ENCODE results near the gene GZMM. TPM values are rescaled to one million over a fixed set of nuclear protein-coding genes. Genes with fewer than 3 reads are reported as not detected.

The GZMM gene
- 0.08 and 0.12 TPM in 2 replicates for polyA plus RNA-seq (2013)

GRCh38 chr19:543910-544608, at the start of gene GZMM:
Gene GZMM, plus strand, starts transcription at chr19:544053. Its CDS starts 19 bp downstream, at chr19:544072.
- Histone ChIP-seq H3K23ac (ENCODE audit: low read length) (no peak within 1 kb of the TSS), H3K27me3 (ENCODE audit: insufficient read depth, low read length) (no peaks in the 10 kb centered on the region), H2AFZ (ENCODE audit: insufficient read depth, low read length, poor library complexity) (no peak within 1 kb of the TSS), H3K79me1 (ENCODE audit: low read length) (no peaks in the 10 kb centered on the region), H3K36me3 (ENCODE audit: control insufficient read depth in 1 of 2, insufficient read depth in 2 of 2, low read length in 2 of 2) (peaks cover 26 to 30% of the 10 kb centered on the region in 2 experiments), H2BK120ac (ENCODE audit: insufficient read depth, low read length, poor library complexity) (no peak within 1 kb of the TSS), H3K9ac (ENCODE audit: low read length) (no peak within 1 kb of the TSS), H4K91ac (ENCODE audit: low read depth, low read length) (no peak within 1 kb of the TSS), H3K9me3 (ENCODE audit: insufficient read depth, low read depth, low read length) (no peaks in the 10 kb centered on the region), H2BK5ac (ENCODE audit: low read depth, low read length, poor library complexity) (no peak within 1 kb of the TSS), H3K14ac (ENCODE audit: low read length) (no peak within 1 kb of the TSS), H3K4me3 (ENCODE audit: low read depth, low read length) (no peak within 1 kb of the TSS), H4K8ac (ENCODE audit: low read depth, low read length) (no peak within 1 kb of the TSS), H3K4me2 (ENCODE audit: low read length) (no peak within 1 kb of the TSS), H3K79me2 (ENCODE audit: control insufficient read depth, insufficient read depth, low read length, poor library complexity) (no peaks in the 10 kb centered on the region), H2AK5ac (ENCODE audit: low read length) (no peak within 1 kb of the TSS), H3K18ac (ENCODE audit: low read length) (no peak within 1 kb of the TSS), H4K12ac (ENCODE audit: low read depth, low read length) (no peak within 1 kb of the TSS), H3K4me1 (ENCODE audit: control insufficient read depth in 1 of 2, insufficient read depth in 2 of 2, low read length in 2 of 2) (no peaks in the 10 kb centered on the region), H2BK12ac (ENCODE audit: low read length) (no peak within 1 kb of the TSS), H3K4ac (ENCODE audit: low read depth, low read length) (no peak within 1 kb of the TSS), H3K27ac (ENCODE audit: low read depth, low read length) (no peak within 1 kb of the TSS)
- no CpG with 5 or more reads among the region's 31 CpGs for WGBS (ENCODE audit: extremely low coverage, insufficient coverage, insufficient read length)
- DNase-seq, result no peak

DNA sequence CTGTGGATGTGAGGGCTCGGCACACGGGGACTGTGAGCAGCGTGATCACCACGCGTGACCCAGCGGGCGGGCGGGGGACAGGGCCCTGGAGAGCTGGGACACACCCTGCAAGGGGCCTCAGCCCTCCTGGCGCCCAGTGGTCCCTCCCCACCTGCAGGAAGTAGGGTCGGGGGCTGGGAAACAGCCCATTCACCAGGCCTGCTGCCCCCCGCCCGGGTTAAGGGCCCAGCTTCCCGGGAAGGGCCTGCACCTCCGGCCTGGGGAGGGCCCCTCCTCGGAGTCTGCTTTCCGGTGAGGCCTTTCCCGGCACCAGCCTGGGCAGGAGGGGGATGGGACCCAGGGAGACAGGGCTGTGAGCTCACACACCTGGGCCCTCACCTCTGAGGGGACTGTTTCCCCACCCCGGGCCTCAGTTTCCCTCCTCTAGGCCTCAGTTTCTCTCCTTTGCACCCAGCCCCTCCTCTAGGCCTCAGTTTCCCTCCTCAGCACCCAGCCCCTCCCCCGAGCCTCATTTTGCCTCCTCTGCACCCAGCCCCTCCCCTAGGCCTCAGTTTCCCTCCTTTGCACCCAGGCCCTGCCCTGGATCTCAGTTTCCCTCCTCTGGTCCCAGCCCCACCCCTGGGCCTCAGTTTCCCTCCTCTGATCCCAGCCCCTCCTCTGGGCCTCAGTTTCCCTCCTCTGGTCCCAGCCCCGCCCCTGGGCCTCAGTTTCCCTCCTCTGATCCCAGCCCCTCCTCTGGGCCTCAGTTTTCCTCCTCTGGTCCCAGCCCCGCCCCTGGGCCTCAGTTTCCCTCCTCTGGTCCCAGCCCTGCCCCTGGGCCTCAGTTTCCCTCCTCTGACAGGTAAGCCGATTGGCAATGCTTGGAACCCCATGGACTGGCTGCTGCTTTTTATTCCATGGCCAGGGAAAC, 49.4 kb upstream of the GZMM start:
- no peak overlapping the region for H2BK120ac ChIP-seq (ENCODE audit: insufficient read depth, low read length, poor library complexity)
- H3K27me3 ChIP-seq (ENCODE audit: insufficient read depth, low read length), result peaks cover 28% of the 10 kb centered on the region
- no peak overlapping the region for H3K23ac ChIP-seq (ENCODE audit: low read length)
- no peak overlapping the region for H2AK5ac ChIP-seq (ENCODE audit: low read length)
- no peak overlapping the region for H2BK5ac ChIP-seq (ENCODE audit: low read depth, low read length, poor library complexity)
- H3K4me1 ChIP-seq (ENCODE audit: control insufficient read depth in 1 of 2, insufficient read depth in 2 of 2, low read length in 2 of 2), result peaks cover 0 to 6% of the 10 kb centered on the region in 2 experiments
- H4K8ac ChIP-seq (ENCODE audit: low read depth, low read length), result no peak overlapping the region
- H3K27ac ChIP-seq (ENCODE audit: low read depth, low read length), result no peak overlapping the region
- no peak overlapping the region for H2AFZ ChIP-seq (ENCODE audit: insufficient read depth, low read length, poor library complexity)
- no peaks in the 10 kb centered on the region for H3K79me2 ChIP-seq (ENCODE audit: control insufficient read depth, insufficient read depth, low read length, poor library complexity)
- peaks cover 1% of the 10 kb centered on the region for H3K79me1 ChIP-seq (ENCODE audit: low read length)
- no peak for DNase-seq
- peaks cover 21% of the 10 kb centered on the region for H3K9me3 ChIP-seq (ENCODE audit: insufficient read depth, low read depth, low read length)
- H3K4me2 ChIP-seq (ENCODE audit: low read length), result no peak overlapping the region
- WGBS (ENCODE audit: extremely low coverage, insufficient coverage, insufficient read length), result no CpG with 5 or more reads among the region's 22 CpGs
- no peak overlapping the region for H4K12ac ChIP-seq (ENCODE audit: low read depth, low read length)
- no peak overlapping the region for H2BK12ac ChIP-seq (ENCODE audit: low read length)
- no peak overlapping the region for H3K9ac ChIP-seq (ENCODE audit: low read length)
- H3K14ac ChIP-seq (ENCODE audit: low read length), result no peak overlapping the region
- H4K91ac ChIP-seq (ENCODE audit: low read depth, low read length), result no peak overlapping the region
- no peak overlapping the region for H3K18ac ChIP-seq (ENCODE audit: low read length)
- H3K36me3 ChIP-seq (ENCODE audit: control insufficient read depth in 1 of 2, insufficient read depth in 2 of 2, low read length in 2 of 2), result no peaks in the 10 kb centered on the region
- H3K4me3 ChIP-seq (ENCODE audit: low read depth, low read length), result no peak overlapping the region
- no peak overlapping the region for H3K4ac ChIP-seq (ENCODE audit: low read depth, low read length)

DNA sequence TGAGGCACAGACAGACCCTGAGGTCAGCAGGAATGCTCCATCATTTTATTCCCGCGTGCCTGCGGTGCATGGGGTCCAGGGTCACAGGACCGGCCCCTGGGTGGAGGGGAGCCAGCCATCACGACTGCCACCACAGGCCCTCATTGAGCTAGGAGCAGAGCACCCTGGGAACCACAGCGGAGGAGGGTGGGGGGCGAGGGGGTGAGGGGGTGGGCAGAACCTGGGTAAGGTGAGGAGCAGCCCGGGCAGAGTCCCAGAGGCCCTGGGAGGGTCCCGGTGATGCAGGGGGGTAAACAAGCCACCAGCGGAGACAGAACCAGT, 48.8 kb upstream of the GZMM start:
- no peak overlapping the region for H3K14ac ChIP-seq (ENCODE audit: low read length)
- H4K91ac ChIP-seq (ENCODE audit: low read depth, low read length), result no peak overlapping the region
- H2BK12ac ChIP-seq (ENCODE audit: low read length), result no peak overlapping the region
- H3K4me3 ChIP-seq (ENCODE audit: low read depth, low read length), result no peak overlapping the region
- H3K27me3 ChIP-seq (ENCODE audit: insufficient read depth, low read length), result peaks cover 30% of the 10 kb centered on the region
- no peak overlapping the region for H3K4me2 ChIP-seq (ENCODE audit: low read length)
- H2BK5ac ChIP-seq (ENCODE audit: low read depth, low read length, poor library complexity), result no peak overlapping the region
- no peak overlapping the region for H3K18ac ChIP-seq (ENCODE audit: low read length)
- WGBS (ENCODE audit: extremely low coverage, insufficient coverage, insufficient read length), result no CpG with 5 or more reads among the region's 10 CpGs
- H3K27ac ChIP-seq (ENCODE audit: low read depth, low read length), result no peak overlapping the region
- no peak overlapping the region for H3K23ac ChIP-seq (ENCODE audit: low read length)
- peaks cover 22% of the 10 kb centered on the region for H3K9me3 ChIP-seq (ENCODE audit: insufficient read depth, low read depth, low read length)
- H2AK5ac ChIP-seq (ENCODE audit: low read length), result no peak overlapping the region
- no peaks in the 10 kb centered on the region for H3K36me3 ChIP-seq (ENCODE audit: control insufficient read depth in 1 of 2, insufficient read depth in 2 of 2, low read length in 2 of 2)
- no peak overlapping the region for H3K9ac ChIP-seq (ENCODE audit: low read length)
- H3K4ac ChIP-seq (ENCODE audit: low read depth, low read length), result no peak overlapping the region
- no peaks in the 10 kb centered on the region for H3K79me1 ChIP-seq (ENCODE audit: low read length)
- H3K79me2 ChIP-seq (ENCODE audit: control insufficient read depth, insufficient read depth, low read length, poor library complexity), result no peaks in the 10 kb centered on the region
- no peak overlapping the region for H2BK120ac ChIP-seq (ENCODE audit: insufficient read depth, low read length, poor library complexity)
- H4K12ac ChIP-seq (ENCODE audit: low read depth, low read length), result no peak overlapping the region
- H3K4me1 ChIP-seq (ENCODE audit: control insufficient read depth in 1 of 2, insufficient read depth in 2 of 2, low read length in 2 of 2), result peaks cover 0 to 2% of the 10 kb centered on the region in 2 experiments
- no peak overlapping the region for H4K8ac ChIP-seq (ENCODE audit: low read depth, low read length)
- DNase-seq, result no peak
- no peak overlapping the region for H2AFZ ChIP-seq (ENCODE audit: insufficient read depth, low read length, poor library complexity)

DNA sequence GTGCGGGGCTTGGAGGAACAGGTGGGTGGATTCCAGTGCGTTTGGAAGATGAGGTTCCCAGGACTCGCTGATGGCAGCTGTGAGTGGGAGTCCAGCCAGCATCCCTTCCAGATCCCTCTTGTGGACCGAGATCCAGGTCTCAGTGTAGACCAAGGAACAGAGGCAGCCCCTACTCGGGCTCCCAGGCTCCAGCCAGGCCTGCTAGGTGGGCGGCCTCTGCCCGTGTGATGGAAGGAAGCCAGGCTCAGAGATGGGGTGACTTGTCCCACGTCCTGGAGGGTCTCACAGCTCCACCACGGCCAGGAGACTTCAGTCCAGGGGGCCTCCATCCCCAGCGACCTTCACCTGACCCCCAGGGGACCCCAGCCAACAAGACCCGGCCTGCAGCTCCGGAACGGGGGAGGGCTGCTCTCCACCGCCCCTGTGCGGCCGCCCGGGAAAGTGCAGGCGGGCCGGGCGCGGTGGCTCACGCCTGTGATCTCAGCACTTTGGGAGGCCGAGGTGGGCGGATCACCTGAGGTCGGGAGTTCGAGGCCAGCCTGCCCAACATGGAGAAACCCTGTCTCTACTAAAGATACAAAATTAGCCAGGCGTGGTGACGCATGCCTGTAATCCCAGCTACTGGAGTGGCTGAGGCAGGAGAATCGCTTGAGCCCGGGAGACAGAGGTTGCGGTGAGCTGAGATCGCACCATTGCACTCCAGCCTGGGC, 48.3 kb upstream of the GZMM start:
- no peak overlapping the region for H2BK5ac ChIP-seq (ENCODE audit: low read depth, low read length, poor library complexity)
- DNase-seq, result peak in 1 of 2 donors; percentile 14
- no peak overlapping the region for H3K14ac ChIP-seq (ENCODE audit: low read length)
- H4K91ac ChIP-seq (ENCODE audit: low read depth, low read length), result no peak overlapping the region
- no peak overlapping the region for H3K27ac ChIP-seq (ENCODE audit: low read depth, low read length)
- H4K12ac ChIP-seq (ENCODE audit: low read depth, low read length), result no peak overlapping the region
- H4K8ac ChIP-seq (ENCODE audit: low read depth, low read length), result no peak overlapping the region
- H3K27me3 ChIP-seq (ENCODE audit: insufficient read depth, low read length), result peaks cover 30% of the 10 kb centered on the region
- no peak overlapping the region for H2BK120ac ChIP-seq (ENCODE audit: insufficient read depth, low read length, poor library complexity)
- H3K79me1 ChIP-seq (ENCODE audit: low read length), result no peaks in the 10 kb centered on the region
- H3K4ac ChIP-seq (ENCODE audit: low read depth, low read length), result no peak overlapping the region
- no peak overlapping the region for H3K23ac ChIP-seq (ENCODE audit: low read length)
- H3K4me1 ChIP-seq (ENCODE audit: control insufficient read depth in 1 of 2, insufficient read depth in 2 of 2, low read length in 2 of 2), result peaks cover 0 to 2% of the 10 kb centered on the region in 2 experiments
- H2BK12ac ChIP-seq (ENCODE audit: low read length), result no peak overlapping the region
- WGBS (ENCODE audit: extremely low coverage, insufficient coverage, insufficient read length), result no CpG with 5 or more reads among the region's 32 CpGs
- no peak overlapping the region for H3K4me3 ChIP-seq (ENCODE audit: low read depth, low read length)
- peaks cover 23% of the 10 kb centered on the region for H3K9me3 ChIP-seq (ENCODE audit: insufficient read depth, low read depth, low read length)
- no peak overlapping the region for H3K9ac ChIP-seq (ENCODE audit: low read length)
- H3K79me2 ChIP-seq (ENCODE audit: control insufficient read depth, insufficient read depth, low read length, poor library complexity), result no peaks in the 10 kb centered on the region
- no peak overlapping the region for H3K18ac ChIP-seq (ENCODE audit: low read length)
- no peak overlapping the region for H2AK5ac ChIP-seq (ENCODE audit: low read length)
- no peaks in the 10 kb centered on the region for H3K36me3 ChIP-seq (ENCODE audit: control insufficient read depth in 1 of 2, insufficient read depth in 2 of 2, low read length in 2 of 2)
- no peak overlapping the region for H3K4me2 ChIP-seq (ENCODE audit: low read length)
- no peak overlapping the region for H2AFZ ChIP-seq (ENCODE audit: insufficient read depth, low read length, poor library complexity)

Measured in trophoblast cell (in vitro differentiated cells and primary cell).